GM21723 (cell line): ENCODE data around the gene GFI1B.
"Not testable (repeated sequence)": the region's sequence is repeated elsewhere in the genome, so short reads cannot be mapped to it uniquely, and the experiment has no call there.

Experiments used
- ATAC-seq: cut with Tn5 transposase; IDR thresholded peaks from one replicate; pipeline ENCODE4 v1.9.1; 2021; ENCODE audit warnings: mild to moderate bottlenecking, moderate library complexity; ENCODE audit not compliant: unreplicated experiment

GFI1B gene

DNA sequence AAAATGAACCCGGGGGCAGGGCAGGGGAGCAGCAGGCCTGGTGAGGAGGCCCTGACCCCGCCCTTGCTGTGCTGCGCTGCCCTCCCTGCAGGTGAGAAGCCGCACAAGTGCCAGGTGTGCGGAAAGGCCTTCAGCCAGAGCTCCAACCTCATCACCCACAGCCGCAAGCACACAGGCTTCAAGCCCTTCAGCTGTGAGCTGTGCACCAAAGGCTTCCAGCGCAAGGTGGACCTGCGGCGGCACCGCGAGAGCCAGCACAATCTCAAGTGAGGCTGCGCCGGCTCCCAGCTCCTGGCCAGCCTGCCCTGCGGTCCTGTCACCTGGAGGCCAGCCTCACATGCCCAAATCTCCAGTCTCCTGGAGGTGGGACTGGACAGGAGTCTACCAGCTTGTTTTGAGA lies 12.3 kb downstream of the GFI1B start:
- ATAC-seq: no peak

DNA sequence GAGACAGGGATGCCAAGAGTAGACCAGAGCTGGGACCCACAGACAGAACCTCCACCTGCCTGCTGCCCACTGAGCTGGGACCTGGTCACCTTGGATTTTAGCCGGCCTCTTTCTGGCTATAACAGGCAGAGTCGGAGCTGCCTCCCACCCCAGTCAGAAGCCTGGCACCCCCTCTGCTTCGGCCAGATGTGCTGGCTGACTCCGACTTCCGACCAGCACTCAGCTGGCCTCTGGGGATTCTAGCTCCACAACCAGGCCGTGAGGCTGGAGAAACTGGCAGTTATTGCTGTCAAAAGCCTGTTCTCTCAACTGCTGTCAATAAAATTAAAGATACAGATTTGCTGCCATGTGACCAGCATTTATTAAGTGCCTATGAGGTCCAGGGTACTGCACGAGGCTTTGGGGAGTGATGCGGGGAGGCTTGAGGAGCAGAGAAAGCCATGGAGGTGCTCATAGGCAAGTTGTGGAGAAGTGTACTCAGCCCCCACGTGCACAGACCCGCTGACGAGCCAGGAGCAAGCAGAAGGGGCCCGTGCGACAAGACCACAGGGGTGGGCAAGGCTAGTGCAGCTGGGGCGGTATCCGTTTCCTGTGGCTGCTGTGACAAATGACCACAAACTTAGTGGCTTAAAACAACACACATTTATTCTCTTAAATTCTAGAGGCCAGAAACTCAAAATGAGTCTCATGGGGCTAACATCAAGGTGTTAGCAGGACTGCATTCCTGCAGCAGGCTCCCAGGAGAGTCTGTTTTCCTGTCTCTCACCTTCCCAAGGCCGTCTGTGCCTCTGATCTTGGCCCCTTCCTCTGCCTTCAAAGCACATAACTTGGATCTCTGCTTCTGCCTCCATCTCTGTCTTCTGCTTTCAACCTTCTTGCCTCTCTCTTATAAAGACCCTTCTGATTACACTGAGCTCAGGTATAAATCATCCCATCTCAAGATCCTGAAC lies 13.1 kb downstream of the GFI1B start:
- ATAC-seq: no peak

DNA sequence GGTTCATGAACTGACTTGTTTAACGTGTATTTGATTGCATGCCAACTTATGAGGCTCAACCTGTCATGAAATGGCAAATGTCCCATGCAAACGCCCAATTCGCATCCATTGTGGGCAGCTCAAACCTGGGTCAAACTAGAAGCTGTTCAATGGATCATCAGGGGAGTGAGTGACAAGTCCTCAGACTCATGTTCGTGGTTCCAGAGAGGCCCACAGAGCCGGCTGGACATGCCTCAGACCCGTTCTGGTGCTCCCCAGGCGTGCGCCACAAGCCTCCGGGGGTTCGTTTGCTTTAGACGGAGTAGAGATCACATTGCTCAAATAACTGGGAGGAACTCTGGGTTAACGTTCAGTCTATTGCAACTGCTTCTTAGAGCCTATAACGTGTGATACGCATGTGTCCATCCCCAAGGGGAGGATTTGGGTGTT lies 15.0 kb downstream of the GFI1B start:
- no peak for ATAC-seq

DNA sequence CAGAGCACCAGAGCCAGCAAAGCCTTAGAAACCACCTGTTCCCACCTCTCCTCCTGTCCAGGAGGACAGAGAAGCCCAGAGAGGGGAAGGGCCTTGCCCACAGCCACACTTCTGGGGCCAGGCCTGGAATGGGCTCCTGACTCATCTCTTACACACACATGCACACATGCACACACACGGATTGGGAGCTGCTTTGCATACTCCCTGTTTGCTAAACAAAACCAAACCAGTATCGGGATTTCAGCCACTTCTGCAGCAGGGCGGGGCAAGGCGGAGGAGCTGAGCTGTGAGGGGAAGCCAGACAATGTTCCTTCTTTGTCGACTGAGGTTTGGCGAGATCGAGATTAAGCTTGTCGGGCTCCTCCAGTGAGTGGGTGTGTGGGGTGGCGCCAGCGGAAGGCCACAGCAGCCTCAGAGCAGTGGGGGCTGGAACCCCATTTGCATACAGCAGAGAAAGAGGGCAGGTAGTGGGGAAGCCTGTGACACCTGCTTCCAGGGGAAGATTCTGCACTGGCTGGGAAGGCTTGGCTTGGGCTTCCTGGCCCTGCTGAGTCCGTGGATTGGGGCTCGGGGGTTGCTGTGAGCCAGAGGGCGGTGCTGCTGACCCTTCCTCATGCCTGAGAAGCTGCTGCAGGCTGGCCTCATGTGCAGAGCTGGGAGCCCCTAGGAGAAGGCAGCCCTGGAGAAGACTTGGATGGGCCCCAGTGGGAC lies 16.1 kb downstream of the GFI1B start:
- peak; percentile 75 for ATAC-seq

DNA sequence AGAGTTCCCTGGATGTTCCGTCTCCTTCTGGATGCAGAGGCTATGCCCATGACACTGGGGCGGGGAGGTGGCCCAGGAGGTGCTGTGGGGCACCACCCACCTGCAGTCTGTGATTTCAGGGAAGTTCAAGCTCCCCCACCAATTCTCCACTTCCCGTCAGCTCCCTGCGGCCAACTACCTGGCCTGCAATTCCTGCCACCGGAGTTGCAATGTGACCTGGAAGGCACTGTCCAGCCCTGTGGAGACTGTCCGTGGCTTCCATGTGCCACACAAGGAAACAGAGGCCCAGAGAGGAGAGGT lies 16.6 kb downstream of the GFI1B start:
- ATAC-seq: no peak

DNA sequence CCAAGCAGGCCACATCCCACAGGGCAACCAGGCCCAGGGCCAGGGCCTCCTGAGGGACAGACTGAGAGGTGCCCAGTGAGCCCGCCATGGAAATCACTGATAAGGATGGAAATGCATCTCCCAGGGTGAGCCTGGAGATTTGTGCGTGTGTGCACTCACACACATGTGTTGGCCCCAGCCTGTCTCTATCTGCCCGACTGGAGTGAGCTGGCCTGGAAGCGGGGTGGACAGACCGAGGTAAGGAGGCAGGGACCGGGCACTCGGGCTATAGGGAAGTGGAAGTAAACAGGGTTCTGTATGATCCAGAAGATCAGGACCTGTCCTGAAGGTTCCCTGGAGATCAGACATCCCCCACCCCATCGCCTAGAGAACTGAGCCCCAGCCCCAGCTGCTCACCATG lies 17.4 kb downstream of the GFI1B start:
- ATAC-seq: no peak

DNA sequence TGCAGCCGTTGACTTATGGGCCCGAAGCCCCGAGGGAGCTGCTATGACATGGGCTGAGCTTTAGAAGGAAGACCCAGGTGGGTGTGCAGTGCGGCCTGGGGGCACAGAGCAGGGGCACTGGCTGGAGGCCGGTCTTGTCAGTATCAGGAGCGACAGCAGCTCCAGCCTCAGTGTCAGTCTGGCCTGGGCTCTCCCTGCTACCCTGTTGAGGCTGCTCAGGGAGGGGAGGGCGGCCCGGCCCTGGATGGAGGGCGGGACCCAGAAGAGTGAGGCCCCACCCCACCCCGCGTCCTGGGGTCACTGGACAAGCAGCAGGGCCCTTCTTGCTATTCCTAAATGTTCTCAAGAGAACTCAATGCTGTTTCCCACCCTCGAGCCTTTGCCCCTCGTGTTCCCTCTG lies 18.0 kb downstream of the GFI1B start:
- ATAC-seq: no peak

DNA sequence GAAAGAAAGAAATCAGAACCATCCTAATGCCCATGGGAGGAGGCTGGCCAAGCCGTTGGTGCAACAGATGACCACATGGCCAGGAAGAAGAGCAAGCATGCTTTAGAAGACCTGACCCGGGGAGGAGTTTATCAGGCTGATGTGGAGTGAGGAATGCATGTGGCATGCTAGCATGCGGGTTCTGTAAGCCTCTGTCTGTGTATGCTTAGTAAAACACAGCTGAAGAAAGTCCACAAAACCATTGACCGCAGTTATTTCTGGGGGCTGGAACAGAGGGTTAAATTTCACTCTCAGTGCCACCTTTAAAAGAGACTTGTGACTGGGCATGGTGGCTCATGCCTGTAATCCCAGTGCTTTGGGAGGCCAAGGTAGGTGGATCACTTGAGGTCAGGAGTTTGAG lies 19.1 kb downstream of the GFI1B start:
- ATAC-seq: no peak

DNA sequence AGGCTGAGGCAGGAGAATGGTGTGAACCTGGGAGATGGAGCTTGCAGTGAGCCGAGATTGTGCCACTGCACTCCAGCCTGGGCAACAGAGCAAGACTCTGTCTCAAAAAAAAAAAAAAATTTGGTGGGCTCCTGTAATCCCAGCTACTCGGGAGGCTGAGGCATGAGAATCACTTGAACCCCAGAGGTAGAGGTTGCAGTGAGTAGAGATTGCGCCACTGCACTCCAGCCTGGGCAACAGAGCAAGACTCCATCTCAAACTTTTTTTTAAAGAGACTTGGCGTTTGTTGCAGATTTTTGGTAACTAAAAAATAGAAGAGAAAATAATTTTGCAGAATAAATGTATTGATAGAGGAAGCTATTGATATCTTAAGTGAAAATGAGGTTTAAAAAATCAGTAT lies 19.7 kb downstream of the GFI1B start:
- not testable (repeated sequence) for ATAC-seq

DNA sequence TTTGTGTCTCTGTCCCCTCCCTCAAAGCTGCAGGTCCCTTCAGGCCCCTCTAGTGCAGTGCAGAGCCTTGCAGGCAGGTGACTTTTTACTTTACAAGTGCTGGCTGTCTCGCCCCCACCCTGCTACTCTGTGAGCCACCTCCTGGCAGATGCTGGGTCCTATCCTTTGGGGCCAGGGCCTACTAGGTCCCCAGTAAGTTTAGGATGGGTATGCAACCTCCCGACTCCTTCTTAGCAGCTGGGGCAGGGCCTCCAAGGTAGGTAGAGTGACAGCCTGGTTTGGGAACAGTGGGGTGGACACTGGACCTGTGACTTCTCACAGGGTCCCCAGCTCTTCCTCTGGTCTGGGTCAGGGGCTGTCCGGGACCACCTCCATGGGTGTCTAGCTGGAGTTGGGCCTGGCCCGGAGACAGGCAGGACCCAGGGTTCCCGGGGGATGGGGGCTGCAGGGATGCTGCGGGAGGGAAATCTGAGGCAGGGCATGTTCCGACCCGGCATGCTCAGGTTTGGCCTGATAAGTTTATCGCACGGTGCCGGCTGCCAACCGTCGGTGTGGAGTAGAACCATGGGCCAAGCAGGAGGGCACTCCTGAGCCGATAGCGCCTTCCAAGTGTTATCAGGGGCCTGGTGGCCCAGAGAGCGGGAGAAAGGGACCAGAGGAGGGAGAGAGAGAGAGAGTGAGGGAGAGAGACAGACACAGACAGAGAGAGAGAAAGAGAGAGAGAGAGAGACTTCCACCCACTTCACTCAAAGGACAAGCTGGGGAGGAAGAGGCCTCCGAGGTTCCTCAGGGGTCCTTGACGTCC lies 20.5 kb downstream of the GFI1B start:
- ATAC-seq: no peak

DNA sequence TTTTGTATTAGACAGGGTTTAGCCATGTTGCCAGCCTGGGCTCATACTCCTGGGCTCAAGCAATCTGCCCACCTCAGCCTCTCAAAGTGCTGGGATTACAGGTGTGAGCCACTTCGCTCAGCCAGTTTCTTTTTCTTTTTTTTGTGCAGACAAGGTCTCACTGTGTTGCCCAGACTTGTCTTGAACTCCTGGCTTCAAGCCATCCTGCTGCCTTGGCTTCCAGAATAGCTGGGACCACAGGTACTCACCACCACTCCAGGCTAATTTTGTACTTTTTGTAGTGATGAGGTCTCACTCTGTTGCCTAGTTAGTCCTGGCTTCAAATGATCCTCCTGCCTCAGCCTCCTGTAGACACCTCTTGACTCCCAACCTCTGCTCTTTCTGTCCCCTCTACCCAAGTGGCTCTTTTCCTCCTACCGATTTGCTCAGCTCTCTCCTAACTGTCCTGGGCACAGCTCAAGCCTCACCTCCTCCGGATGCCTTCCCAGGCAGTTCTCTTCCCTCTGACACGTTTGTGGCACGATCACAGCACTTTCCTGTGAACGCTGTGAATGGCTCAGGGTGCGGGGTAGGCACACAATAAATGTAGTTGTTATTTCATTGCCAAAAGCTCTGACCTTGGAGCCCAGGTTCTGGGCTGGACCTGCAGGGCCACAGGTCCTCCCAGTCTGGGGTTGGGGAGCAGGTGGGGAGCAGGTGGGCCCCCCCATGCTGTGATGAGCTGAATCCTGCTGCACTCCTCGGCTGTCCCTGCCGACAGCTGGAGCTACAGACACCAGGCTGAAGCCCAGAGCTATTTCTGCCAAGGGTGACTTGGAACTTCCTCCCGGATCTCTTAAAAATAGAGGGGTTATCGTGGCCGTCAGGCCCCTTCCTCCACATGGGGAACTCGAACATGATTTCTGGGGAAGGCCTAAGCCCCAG lies 23.9 kb downstream of the GFI1B start:
- ATAC-seq: no peak

DNA sequence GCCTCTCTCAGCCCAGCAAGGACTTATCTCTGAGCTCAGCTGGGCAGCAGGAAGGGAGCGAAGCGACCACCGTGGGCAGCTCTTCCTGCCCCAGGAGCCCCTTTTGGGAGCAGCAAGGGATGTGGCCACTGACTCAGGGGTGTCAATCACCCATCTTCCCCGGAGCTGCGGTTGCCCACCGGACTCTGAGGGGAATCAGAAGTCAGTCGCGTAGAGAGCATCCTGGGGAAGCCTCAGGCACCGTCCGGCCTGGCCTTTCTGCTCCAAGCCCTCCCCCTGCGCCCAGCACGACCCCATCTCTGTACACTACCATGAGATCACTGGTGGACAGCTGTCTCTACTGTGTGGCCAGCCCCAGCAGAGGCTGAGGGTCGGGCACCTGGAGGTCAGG lies 24.6 kb downstream of the GFI1B start:
- ATAC-seq: no peak

DNA sequence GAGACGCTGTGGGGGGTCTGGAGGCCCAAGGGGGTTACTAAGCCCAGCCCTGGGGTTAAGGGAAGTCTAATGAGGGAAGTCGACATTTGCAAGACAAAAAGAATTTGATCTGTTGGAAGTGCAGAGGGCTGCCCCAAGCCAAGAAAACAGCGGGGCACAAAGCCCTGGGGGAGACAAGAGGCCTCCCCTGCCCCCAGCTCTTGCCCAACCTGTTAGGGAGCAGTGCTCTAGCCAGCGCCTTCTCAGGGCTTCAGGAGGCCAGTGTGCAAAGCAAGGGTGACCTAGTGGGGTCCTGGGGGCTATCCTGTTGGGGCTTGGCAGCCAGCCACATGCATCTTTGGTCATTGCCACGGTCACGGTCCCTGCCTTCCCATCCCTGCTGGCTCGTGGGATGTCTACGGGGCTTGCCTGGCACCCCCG lies 25.2 kb downstream of the GFI1B start:
- no peak for ATAC-seq

DNA sequence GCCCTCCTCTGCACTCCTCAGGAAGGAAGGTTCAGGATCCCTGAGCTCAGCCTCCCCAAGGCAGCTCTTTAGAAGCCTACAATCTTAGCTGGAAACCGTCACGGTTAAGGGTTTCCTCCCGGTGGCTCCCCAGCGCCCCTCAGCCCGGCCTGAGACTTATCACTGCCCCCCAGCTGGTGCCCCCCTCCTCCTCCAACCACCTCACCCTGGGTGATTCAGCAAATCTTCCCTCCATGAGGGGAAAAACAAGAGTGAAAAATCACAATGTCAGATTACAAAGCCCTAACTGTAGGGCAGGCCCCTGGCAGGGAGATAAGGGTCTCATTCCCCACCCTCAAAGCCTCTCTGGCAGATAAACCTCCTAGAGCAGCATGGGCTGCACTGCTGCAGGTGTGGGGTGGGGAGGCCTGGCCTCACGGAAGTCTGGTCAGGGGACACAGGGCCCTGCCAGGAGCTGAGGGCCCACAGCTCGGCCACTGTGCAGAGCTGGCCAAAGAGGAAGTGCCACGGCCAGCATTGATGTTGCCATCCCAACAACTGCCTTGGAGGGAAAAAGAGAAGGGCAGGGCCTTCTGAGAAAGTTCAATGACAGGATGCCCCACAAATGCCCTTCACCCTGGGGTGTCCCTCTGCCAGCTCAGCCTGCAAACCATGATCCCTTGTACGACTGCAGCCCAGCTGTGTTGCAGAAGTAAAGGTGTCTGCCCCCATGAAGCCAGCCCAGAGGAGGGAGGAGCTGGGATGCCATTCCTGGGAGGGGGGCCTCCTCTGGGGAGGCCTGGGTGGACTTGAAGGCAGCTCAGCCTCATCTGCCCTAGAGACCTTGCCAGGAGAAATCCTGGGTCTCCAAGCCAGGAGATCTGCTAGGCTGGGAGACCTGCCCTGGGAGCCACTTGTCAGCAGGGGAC lies 25.9 kb downstream of the GFI1B start:
- no peak for ATAC-seq

DNA sequence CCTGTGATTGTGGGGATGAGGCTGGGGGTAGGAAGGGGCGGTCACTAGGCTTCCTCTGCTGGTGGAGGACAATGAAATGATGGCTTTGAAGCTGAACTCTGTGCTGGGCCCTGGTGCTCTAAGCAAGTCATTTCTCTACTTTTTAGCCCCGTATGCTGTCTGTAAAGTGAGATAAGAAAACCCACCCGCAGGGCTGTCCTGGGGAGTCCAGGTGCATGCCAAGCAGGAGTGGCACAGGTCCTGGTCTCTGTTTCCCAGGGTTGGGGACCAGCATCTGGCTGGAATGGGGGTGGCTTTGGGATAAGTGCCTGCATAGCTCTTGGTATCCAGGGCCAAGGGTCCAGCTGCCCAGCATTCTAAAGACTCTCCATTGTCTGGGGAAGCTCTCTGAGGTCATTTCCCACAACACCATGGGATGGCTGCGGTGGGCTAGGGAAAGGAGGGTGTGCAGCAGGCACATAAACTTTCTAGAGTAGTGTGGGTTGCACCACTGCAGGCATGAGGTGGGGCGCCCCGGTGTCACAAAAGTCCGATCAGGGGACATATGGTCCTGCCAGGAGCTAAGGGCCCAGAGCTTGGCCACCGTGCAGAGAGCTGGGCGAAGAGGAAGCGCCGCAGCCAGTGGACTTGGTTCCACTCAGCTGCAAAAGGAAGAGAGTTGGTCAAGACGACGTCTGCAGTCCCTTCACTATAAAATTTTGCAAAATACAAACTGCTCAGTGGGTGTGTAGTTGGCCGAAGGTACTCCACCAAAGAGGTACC lies 26.7 kb downstream of the GFI1B start:
- ATAC-seq: no peak

DNA sequence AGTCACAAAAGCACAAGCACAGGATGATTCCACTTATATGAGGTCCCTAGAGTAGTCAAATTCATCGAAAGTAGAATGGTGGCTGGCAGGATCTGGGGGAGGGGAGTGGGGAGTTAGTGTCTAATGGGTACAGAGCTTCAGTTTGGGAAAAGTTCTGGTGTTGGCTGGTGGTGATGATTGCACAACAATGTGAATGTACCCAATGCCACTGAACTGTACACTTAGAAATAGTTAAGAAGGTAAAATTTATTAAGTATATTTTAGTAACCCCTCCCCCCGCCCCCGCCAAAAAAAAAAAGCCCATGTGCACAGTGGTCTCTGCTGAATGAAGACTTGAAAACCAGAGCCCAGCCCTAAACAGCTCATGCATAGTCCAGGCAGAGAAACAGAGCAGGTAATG lies 27.5 kb downstream of the GFI1B start:
- ATAC-seq: no peak

DNA sequence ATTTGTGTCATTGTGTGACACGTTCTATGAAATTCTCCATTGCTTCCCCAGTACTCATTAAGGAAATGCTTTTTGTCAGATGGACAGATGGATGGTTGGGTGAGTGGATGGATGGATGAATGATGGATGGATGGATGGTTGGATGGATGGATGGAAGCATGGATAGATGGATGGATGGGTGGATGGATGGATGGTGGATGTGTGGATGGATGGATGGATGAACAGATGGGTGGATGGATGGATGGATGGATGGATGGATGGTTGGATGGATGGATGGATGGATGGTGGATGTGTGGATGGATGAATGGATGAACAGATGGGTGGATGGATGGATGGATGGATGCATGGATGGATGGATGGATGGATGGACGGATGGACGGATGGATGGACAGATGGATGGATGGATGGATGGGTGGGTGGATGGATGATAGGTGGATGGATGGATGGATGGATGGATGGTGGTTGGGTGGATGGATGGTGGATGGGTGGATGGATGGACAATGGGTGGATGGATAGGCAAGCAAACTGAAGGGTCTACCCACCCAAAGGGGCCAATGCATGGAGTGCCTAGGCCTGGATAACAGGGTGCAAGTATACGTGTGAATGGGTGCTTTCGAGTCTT lies 28.3 kb downstream of the GFI1B start:
- no peak for ATAC-seq

DNA sequence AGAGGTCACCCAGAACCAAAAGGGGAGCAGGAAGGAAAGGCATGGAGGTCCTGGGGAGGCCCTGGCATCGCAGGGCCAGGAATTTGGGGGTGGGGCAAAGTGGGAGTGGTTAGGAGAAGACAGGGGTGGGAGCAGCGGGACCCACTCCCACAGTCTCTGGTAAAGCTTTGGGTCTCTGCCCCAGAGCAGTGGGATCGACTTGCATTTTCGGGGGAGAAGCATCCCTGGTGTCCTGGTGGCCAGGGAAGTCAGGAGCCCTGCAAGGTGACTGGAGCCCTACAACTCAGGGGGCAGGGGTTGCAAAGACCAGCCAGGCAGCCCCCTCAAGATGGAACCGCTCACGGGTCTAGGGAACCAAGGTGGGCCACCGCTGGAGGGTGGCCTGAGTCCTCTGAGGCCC lies 29.9 kb downstream of the GFI1B start:
- ATAC-seq: no peak
